DMS153 treated with DMSO at 0.1 percent for 48 hours (cell line): ENCODE measurements around the gene PPP1R15B.

Experiments
- DNase-seq: peaks from one replicate; lab custom pipeline; 2025; ENCODE audit not compliant: unreplicated experiment; lab: John Stamatoyannopoulos, UW

PPP1R15B gene

GRCh38 chr1:204411451-204412204 is at the start of gene PPP1R15B:
Gene PPP1R15B (minus strand): TSS chr1:204411817. CDS start chr1:204411411, 406 bp downstream.
- DNase-seq, result peak; percentile 100

GRCh38 chr1:204460346-204460745 is 48.7 kb upstream of the PPP1R15B start:
- no peak for DNase-seq

GRCh38 chr1:204459706-204460105 is 48.1 kb upstream of the PPP1R15B start:
- no peak for DNase-seq

GRCh38 chr1:204457666-204458065 is 46.0 kb upstream of the PPP1R15B start:
- no peak for DNase-seq

- no peak for DNase-seq
These were observed 45.3 kb upstream of the PPP1R15B start for GRCh38 chr1:204456826-204457442.

GRCh38 chr1:204455831-204456145 is 44.2 kb upstream of the PPP1R15B start:
- no peak for DNase-seq

GRCh38 chr1:204455063-204455830 is 43.6 kb upstream of the PPP1R15B start:
- no peak for DNase-seq

GRCh38 chr1:204454476-204454875 is 42.9 kb upstream of the PPP1R15B start:
- no peak for DNase-seq

GRCh38 chr1:204453141-204453772 is 41.6 kb upstream of the PPP1R15B start:
- DNase-seq, result no peak

- no peak for DNase-seq
These were observed 39.9 kb upstream of the PPP1R15B start for GRCh38 chr1:204451352-204452124.

GRCh38 chr1:204450461-204451257 is 39.0 kb upstream of the PPP1R15B start:
- DNase-seq, result no peak

- DNase-seq, result no peak
These were observed 38.2 kb upstream of the PPP1R15B start for GRCh38 chr1:204449678-204450280.

GRCh38 chr1:204448991-204449677 is 37.5 kb upstream of the PPP1R15B start:
- DNase-seq, result no peak

GRCh38 chr1:204448344-204448964 is 36.8 kb upstream of the PPP1R15B start:
- no peak for DNase-seq

GRCh38 chr1:204447736-204448135 is 36.1 kb upstream of the PPP1R15B start:
- no peak for DNase-seq

GRCh38 chr1:204447190-204447589 is 35.6 kb upstream of the PPP1R15B start:
- DNase-seq, result no peak

- peak; percentile 96 for DNase-seq
These were observed 34.9 kb upstream of the PPP1R15B start for GRCh38 chr1:204446413-204447111.

- no peak for DNase-seq
These were observed 34.3 kb upstream of the PPP1R15B start for GRCh38 chr1:204445860-204446412.
